Gastrocnemius medialis (tissue), 4 donors: ENCODE measurements around the gene RAD18. TPM values are rescaled to one million over a fixed set of nuclear protein-coding genes. Genes with fewer than 3 reads are reported as not detected.

Source experiments
- ATAC-seq, 2 donors: fragments of 150-250 bp; one replicate each; pipeline ENCODE4 v1.9.1; 2016
- DNase-seq, 2 donors: peaks; one replicate each; pipeline ENCODE4 v3.0.0-alpha.2; 2019
- H3K27ac ChIP-seq, 4 donors: fragments of 200-600 bp; sonication (generic); 1 replicate in 1 of 4; 2 replicates in 3 of 4; pipeline ENCODE4 v1.5.1; 2016 to 2018; ENCODE audit warnings: mild to moderate bottlenecking in 2 of 4, moderate library complexity in 1 of 4
- H3K27me3 ChIP-seq, 3 donors: fragments of 200-600 bp; sonication (generic) in 2 of 3; 1 replicate in 1 of 3; 2 replicates in 2 of 3; pipeline versions ENCODE4 v1.5.1 to v1.6.0; 2016 to 2019; ENCODE audit warnings: mild to moderate bottlenecking in 1 of 3, moderate library complexity in 1 of 3
- H3K36me3 ChIP-seq, 2 donors: fragments of 200-600 bp; sonication (generic) in 1 of 2; one replicate each; pipeline ENCODE4 v1.5.1; 2017 to 2018
- H3K4me1 ChIP-seq, 2 donors: fragments of 200-600 bp; sonication (generic) in 1 of 2; one replicate each; pipeline ENCODE4 v1.5.1; 2016 to 2017; ENCODE audit warnings: mild to moderate bottlenecking in 2 of 2
- H3K4me3 ChIP-seq, 4 donors: fragments of 200-600 bp; sonication (generic) in 3 of 4; 1 replicate in 1 of 4; 2 replicates in 3 of 4; pipeline ENCODE4 v1.5.1; 2016 to 2019; ENCODE audit warnings: mild to moderate bottlenecking in 2 of 4
- H3K9me3 ChIP-seq, 3 donors: fragments of 200-600 bp; sonication (generic) in 2 of 3; 1 replicate in 1 of 3; 2 replicates in 2 of 3; pipeline ENCODE4 v1.5.1; 2016 to 2019
- CTCF ChIP-seq, 5 experiments: fragments of 450-650 bp in 3 of 5; fragments of 200-600 bp in 2 of 5; sonication (generic) in 2 of 5; IDR thresholded peaks in 4 of 5; conservative IDR thresholded peaks in 1 of 5; 1 replicate in 4 of 5; 2 replicates in 1 of 5; pipeline ENCODE4 v1.5.1; 2016 to 2019; ENCODE audit warnings: antibody characterized with exemption in 5 of 5, mild to moderate bottlenecking in 3 of 5, moderate library complexity in 3 of 5
- POLR2A ChIP-seq, 2 donors: fragments of 450-650 bp; IDR thresholded peaks; one replicate each; pipeline ENCODE4 v1.6.1; 2017; ENCODE audit warnings: antibody characterized with exemption in 2 of 2, mild to moderate bottlenecking in 2 of 2, moderate library complexity in 2 of 2
- in situ Hi-C, 4 donors: fragments of 200-750 bp; cut with MboI; loops; one replicate each; pipeline versions ENCODE4 v1.15.0 to v1.8.0; 2017; ENCODE audit warnings: low sequenced_read_pairs in 4 of 4
- intact Hi-C: fragments of 100-400 bp; cut with DNase I; formaldehyde crosslinking; loops from one replicate; pipeline ENCODE4 v1.15.1; 2023; ENCODE audit warnings: low total_unique reads
- total RNA-seq, 4 donors: library from RNA; depleted of rRNA; stranded (reverse); fragments of >200 nt; gene quantifications; one replicate each; pipeline versions ENCODE4 v1.1.0 to v1.2.3, GENCODE V29; 2016

The RAD18 gene
- total RNA-seq, 4 donors from 2014 or later, result 1.8 to 5.8 (median 2.3) TPM

GRCh38 chr3:8914491-8914890 lies 48.8 kb downstream of the RAD18 start:
- DNase-seq (no peak), ATAC-seq (no peak)
- H3K27me3 ChIP-seq, result no peaks in the 10 kb centered on the region
- H3K9me3 ChIP-seq, result no peaks in the 10 kb centered on the region
- no peaks in the 10 kb centered on the region for H3K4me1 ChIP-seq
- TF ChIP-seq CTCF (IDR thresholded peaks at IDR 0.05 in 4 of 5, conservative IDR thresholded peaks at IDR 0.05 in 1 of 5), result no peak
- TF ChIP-seq POLR2A (IDR thresholded peaks at IDR 0.05), result no peak
- intact Hi-C loops, result no loop called here
- H3K27ac ChIP-seq, result no peak overlapping the region
- no peak overlapping the region for H3K4me3 ChIP-seq
- in situ Hi-C loops, result no loop called here
- peaks cover 0 to 7% of the 10 kb centered on the region in 2 donors for H3K36me3 ChIP-seq

- Histone ChIP-seq H3K4me1 (no peaks in the 10 kb centered on the region), H3K27me3 (no peaks in the 10 kb centered on the region), H3K27ac (no peak overlapping the region), H3K36me3 (peaks cover 0 to 10% of the 10 kb centered on the region in 2 donors), H3K9me3 (no peaks in the 10 kb centered on the region), H3K4me3 (no peak overlapping the region)
- DNase-seq, result no peak
- intact Hi-C loops (no loop called here), in situ Hi-C loops (no loop called here)
- TF ChIP-seq POLR2A (IDR thresholded peaks at IDR 0.05), result no peak
- no peak for ATAC-seq
These were observed 51.5 kb downstream of the RAD18 start for GRCh38 chr3:8911781-8912180.

- ATAC-seq (no peak), DNase-seq (no peak)
- no peaks in the 10 kb centered on the region for H3K27me3 ChIP-seq
- TF ChIP-seq CTCF (IDR thresholded peaks at IDR 0.05 in 4 of 5, conservative IDR thresholded peaks at IDR 0.05 in 1 of 5), result no peak
- TF ChIP-seq POLR2A (IDR thresholded peaks at IDR 0.05), result no peak
- H3K36me3 ChIP-seq, result peaks cover 0 to 10% of the 10 kb centered on the region in 2 donors
- no peaks in the 10 kb centered on the region for H3K9me3 ChIP-seq
- H3K27ac ChIP-seq, result no peak overlapping the region
- H3K4me1 ChIP-seq, result no peaks in the 10 kb centered on the region
- intact Hi-C loops, result no loop called here
- H3K4me3 ChIP-seq, result no peak overlapping the region
- in situ Hi-C loops, result no loop called here
These were observed 54.1 kb downstream of the RAD18 start for GRCh38 chr3:8909160-8909559.

GRCh38 chr3:8903191-8903590 lies 60.1 kb downstream of the RAD18 start:
- ATAC-seq (no peak), DNase-seq (no peak)
- intact Hi-C loops (no loop called here), in situ Hi-C loops (no loop called here)
- Histone ChIP-seq H3K4me1 (no peaks in the 10 kb centered on the region), H3K9me3 (no peaks in the 10 kb centered on the region), H3K27ac (no peak overlapping the region), H3K36me3 (peaks cover 0 to 4% of the 10 kb centered on the region in 2 donors), H3K27me3 (no peaks in the 10 kb centered on the region), H3K4me3 (no peak overlapping the region)
- TF ChIP-seq CTCF (IDR thresholded peaks at IDR 0.05 in 4 of 5, conservative IDR thresholded peaks at IDR 0.05 in 1 of 5) (no peak), POLR2A (IDR thresholded peaks at IDR 0.05) (no peak)

GRCh38 chr3:8900869-8901268 lies 62.4 kb downstream of the RAD18 start:
- Histone ChIP-seq H3K27ac (no peak overlapping the region), H3K9me3 (no peaks in the 10 kb centered on the region), H3K4me3 (no peak overlapping the region), H3K4me1 (no peaks in the 10 kb centered on the region), H3K27me3 (no peaks in the 10 kb centered on the region), H3K36me3 (no peaks in the 10 kb centered on the region)
- no peak for DNase-seq
- TF ChIP-seq CTCF (IDR thresholded peaks at IDR 0.05 in 4 of 5, conservative IDR thresholded peaks at IDR 0.05 in 1 of 5) (no peak), POLR2A (IDR thresholded peaks at IDR 0.05) (no peak)
- in situ Hi-C loops (no loop called here), intact Hi-C loops (no loop called here)
- no peak for ATAC-seq
